Measurements from ENCODE around the gene TMEM47. TPM values are rescaled to one million over a fixed set of nuclear protein-coding genes. Genes with fewer than 3 reads are reported as not detected.

The TMEM47 gene
- total RNA-seq: 5.3 and 7.2 TPM in 2 replicates

DNA sequence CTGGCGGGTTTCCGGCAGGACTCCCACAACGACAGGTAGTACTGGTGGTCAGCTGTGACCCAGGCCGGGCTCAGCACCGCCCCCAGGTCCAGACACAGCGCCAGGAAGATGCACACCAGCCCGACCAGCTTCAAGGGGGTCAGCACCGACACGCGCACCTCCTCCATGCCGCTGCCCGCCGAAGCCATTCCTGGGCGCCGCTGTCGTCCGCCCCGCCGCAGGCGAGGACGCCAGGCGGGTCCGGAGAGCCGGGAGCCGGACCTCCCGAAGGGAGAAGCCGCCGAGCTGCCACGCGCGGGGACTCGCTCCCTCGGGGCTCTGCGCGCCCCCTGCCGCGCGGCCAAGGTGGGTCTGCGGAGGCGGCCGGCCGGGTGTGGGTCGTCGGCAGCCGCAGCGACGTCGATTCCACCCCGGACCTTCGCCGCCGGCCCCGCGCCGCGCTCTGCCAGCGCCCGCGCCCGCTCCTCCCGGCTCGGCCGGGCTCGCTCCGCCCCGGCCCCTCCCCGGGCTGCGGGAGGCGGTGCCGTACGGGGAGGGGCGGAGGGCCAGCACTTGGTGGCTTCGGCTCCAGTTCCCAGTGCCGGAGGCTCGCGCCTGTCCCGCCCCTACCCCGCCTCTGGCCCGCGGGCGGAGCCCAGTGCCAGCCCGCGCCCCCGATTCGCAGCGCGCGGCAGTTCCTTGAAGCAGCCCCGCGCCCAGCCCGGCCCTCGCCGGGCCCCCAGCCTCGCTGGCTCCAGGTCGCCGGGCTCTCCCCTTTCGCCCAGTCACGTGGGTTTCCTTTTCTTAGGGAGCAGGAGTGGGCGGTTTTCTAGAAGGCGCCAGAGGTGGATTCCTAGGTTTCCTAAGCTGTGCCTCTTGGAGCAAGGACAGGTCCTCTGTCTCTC lies at the start of gene TMEM47:
Gene TMEM47, minus strand, starts transcription at position 444 of the 884 bp plus-strand sequence. Its CDS starts 256 bp downstream, at position 188.
- Histone ChIP-seq H3K27me3 (ENCODE audit: control insufficient read depth, insufficient read depth, low read length) (no peaks in the 10 kb centered on the region), H3K4me3 (ENCODE audit: low read depth, low read length) (peak within 1 kb of the TSS; percentile 69), H3K36me3 (ENCODE audit: control insufficient read depth, insufficient read depth, low read length) (no peaks in the 10 kb centered on the region)
- DNase-seq (ENCODE audit: low read depth): peak; percentile 25
- TF ChIP-seq, protein P1, sequence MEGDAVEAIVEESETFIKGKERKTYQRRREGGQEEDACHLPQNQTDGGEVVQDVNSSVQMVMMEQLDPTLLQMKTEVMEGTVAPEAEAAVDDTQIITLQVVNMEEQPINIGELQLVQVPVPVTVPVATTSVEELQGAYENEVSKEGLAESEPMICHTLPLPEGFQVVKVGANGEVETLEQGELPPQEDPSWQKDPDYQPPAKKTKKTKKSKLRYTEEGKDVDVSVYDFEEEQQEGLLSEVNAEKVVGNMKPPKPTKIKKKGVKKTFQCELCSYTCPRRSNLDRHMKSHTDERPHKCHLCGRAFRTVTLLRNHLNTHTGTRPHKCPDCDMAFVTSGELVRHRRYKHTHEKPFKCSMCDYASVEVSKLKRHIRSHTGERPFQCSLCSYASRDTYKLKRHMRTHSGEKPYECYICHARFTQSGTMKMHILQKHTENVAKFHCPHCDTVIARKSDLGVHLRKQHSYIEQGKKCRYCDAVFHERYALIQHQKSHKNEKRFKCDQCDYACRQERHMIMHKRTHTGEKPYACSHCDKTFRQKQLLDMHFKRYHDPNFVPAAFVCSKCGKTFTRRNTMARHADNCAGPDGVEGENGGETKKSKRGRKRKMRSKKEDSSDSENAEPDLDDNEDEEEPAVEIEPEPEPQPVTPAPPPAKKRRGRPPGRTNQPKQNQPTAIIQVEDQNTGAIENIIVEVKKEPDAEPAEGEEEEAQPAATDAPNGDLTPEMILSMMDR (IDR thresholded peaks at IDR 0.05; ENCODE audit: insufficient read depth, low read length, poor library complexity, severe bottlenecking): no peak

DNA sequence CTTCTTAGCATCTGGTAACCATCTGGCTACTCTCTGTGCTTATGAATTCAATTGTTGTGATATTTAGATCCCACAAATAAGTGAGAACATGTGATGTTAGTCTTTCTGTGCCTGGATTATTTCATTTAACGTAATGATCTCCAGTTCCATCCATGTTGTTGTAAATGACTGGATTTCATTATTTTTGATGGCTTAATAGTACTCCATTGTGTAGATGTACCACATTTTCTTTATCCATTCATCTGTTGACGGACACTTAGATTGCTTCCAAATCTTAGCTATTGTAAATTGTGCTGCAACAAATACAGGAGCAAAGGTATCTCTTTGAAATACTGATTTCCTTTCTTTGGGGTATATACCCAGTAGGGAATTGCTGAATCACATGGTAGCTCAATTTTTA lies 30.0 kb upstream of the TMEM47 start:
- no peak overlapping the region for H3K4me3 ChIP-seq (ENCODE audit: low read depth, low read length)
- DNase-seq (ENCODE audit: low read depth): no peak
- H3K36me3 ChIP-seq (ENCODE audit: control insufficient read depth, insufficient read depth, low read length): no peaks in the 10 kb centered on the region
- TF ChIP-seq, protein P1 (IDR thresholded peaks at IDR 0.05; ENCODE audit: insufficient read depth, low read length, poor library complexity, severe bottlenecking): no peak
- no peaks in the 10 kb centered on the region for H3K27me3 ChIP-seq (ENCODE audit: control insufficient read depth, insufficient read depth, low read length)

DNA sequence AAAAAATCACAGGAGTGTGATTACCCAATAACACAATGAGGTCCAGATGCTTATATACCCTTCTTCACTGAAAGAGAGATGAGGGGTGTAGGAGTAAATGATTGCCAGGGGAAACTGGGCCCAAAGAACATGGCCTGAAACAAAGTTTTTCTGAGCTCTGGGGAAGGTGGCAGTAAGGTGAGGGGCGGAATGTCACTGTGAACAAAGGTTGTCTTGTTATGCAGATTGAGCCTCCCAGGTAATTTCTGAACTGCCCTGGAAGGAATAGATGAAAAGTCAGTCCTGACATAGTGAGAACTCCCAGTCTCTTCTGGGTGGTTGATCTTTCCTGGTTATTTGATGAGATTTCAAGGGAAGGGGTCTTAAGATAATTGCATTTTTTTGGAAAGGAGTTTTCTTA lies 2.5 kb upstream of the TMEM47 start:
- TF ChIP-seq, protein P1 (IDR thresholded peaks at IDR 0.05; ENCODE audit: insufficient read depth, low read length, poor library complexity, severe bottlenecking): no peak
- DNase-seq (ENCODE audit: low read depth): no peak
- no peaks in the 10 kb centered on the region for H3K27me3 ChIP-seq (ENCODE audit: control insufficient read depth, insufficient read depth, low read length)

DNA sequence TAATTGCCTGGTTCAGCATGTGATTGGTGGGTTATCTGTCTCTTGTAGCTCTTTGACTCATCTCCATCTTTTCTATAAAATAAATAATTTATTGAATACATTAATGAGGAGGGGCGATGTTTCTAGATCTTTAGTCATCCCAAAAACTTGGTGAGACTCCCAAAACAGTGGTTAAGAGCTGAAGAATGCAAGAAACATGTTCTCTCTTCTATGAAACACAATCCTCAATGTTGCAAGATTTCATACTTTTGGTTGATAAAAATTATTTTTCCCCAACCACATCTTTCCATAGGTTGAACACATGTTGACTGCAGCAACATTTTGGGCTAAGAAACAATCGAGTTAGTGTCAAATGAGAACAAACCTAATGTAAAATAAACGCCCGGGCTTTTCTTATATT lies 1.2 kb upstream of the TMEM47 start:
- H3K27me3 ChIP-seq (ENCODE audit: control insufficient read depth, insufficient read depth, low read length): no peaks in the 10 kb centered on the region
- no peak for DNase-seq (ENCODE audit: low read depth)
- H3K4me3 ChIP-seq (ENCODE audit: low read depth, low read length): no peak overlapping the region
- TF ChIP-seq, protein P1 (IDR thresholded peaks at IDR 0.05; ENCODE audit: insufficient read depth, low read length, poor library complexity, severe bottlenecking): no peak
- no peaks in the 10 kb centered on the region for H3K36me3 ChIP-seq (ENCODE audit: control insufficient read depth, insufficient read depth, low read length)

More for the DNA sequence above, 2.5 kb upstream of the TMEM47 start:
- Histone ChIP-seq H3K36me3 (ENCODE audit: control insufficient read depth, insufficient read depth, low read length) (no peaks in the 10 kb centered on the region), H3K4me3 (ENCODE audit: low read depth, low read length) (no peak overlapping the region)

DNA sequence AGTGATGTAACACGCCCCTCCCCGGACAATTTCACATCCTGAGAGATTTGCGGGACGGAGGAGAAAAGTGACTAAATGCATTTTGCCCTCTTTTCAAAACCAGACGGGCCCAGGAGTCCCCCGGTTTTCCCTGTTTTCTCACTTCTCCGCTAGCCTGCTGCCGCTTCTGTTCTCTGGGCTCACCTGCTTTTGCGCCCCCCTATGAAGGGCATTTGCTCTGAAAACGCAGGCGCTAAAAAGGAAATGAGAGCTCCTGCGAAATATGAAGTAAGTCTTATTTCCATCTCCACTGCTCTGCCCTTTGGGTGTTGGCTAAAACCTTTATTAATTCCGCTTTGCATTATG lies 613 bp upstream of the TMEM47 start:
- H3K27me3 ChIP-seq (ENCODE audit: control insufficient read depth, insufficient read depth, low read length): no peaks in the 10 kb centered on the region
- TF ChIP-seq, protein P1 (IDR thresholded peaks at IDR 0.05; ENCODE audit: insufficient read depth, low read length, poor library complexity, severe bottlenecking): no peak
- no peak for DNase-seq (ENCODE audit: low read depth)
- H3K36me3 ChIP-seq (ENCODE audit: control insufficient read depth, insufficient read depth, low read length): no peaks in the 10 kb centered on the region
- H3K4me3 ChIP-seq (ENCODE audit: low read depth, low read length): peak overlapping the region; percentile 35

DNA sequence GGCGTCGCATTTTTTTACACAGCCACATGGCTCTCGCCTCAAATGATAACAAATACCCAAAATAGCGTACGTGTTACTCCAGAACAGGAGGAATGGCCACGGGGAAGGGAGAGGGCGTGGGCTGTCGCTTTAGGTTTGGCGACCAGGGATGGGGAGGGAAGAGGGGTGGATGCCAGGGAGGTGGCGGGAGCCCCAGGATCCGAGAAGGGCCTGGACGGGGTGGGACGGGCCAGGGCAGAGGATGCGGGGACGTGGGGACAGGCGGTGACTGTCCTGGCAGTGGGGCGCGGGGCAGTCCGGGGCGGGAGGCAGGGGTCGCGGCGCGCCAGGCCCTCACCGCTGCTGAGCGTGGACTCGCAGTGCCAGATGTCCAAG lies 631 bp downstream of the TMEM47 start:
- DNase-seq (ENCODE audit: low read depth): no peak
- no peaks in the 10 kb centered on the region for H3K27me3 ChIP-seq (ENCODE audit: control insufficient read depth, insufficient read depth, low read length)
- no peaks in the 10 kb centered on the region for H3K36me3 ChIP-seq (ENCODE audit: control insufficient read depth, insufficient read depth, low read length)
- TF ChIP-seq, protein P1 (IDR thresholded peaks at IDR 0.05; ENCODE audit: insufficient read depth, low read length, poor library complexity, severe bottlenecking): no peak
- H3K4me3 ChIP-seq (ENCODE audit: low read depth, low read length): peak overlapping the region; percentile 69
